HepG2 (cell line): ENCODE measurements around the gene LTB4R2. TPM values are rescaled to one million over a fixed set of nuclear protein-coding genes. Genes with fewer than 3 reads are reported as not detected.

Experiments used
- ATF7 ChIP-seq, 2 experiments: fragments of 450-650 bp in 1 of 2; sonication (generic) in 1 of 2; formaldehyde crosslinking in 1 of 2; IDR thresholded peaks; 2 replicates each; pipeline versions ENCODE4 v1.4.0 to v1.6.1; 2016 to 2020; ENCODE audit warnings: antibody characterized with exemption in 1 of 2, mild to moderate bottlenecking in 1 of 2, missing genetic modification reagents in 1 of 2
- FOXC1 ChIP-seq: sonication (generic); formaldehyde crosslinking; IDR thresholded peaks from 2 replicates; pipeline ENCODE4 v1.8.0; 2022; ENCODE audit warnings: mild to moderate bottlenecking, missing genetic modification reagents, borderline replicate concordance
- GZF1 ChIP-seq: sonication (generic); formaldehyde crosslinking; IDR thresholded peaks from 2 replicates; pipeline ENCODE4 v1.5.1; 2020; ENCODE audit warnings: mild to moderate bottlenecking, missing genetic modification reagents
- LCORL ChIP-seq, 2 experiments: fragments of 450-650 bp in 1 of 2; sonication (generic) in 1 of 2; formaldehyde crosslinking in 1 of 2; IDR thresholded peaks; 2 replicates each; pipeline versions ENCODE4 v1.5.0 to v1.6.1; 2017 to 2020; ENCODE audit warnings: antibody characterized with exemption in 1 of 2, missing genetic modification reagents in 1 of 2
- MBD4 ChIP-seq: IDR thresholded peaks from 2 replicates; pipeline ENCODE4 v1.6.1; 2012; ENCODE audit warnings: low read length, inconsistent platforms, borderline replicate concordance
- MIXL1 ChIP-seq: IDR thresholded peaks from 2 replicates; pipeline ENCODE4 v1.6.1; 2016
- MTF2 ChIP-seq: sonication (generic); formaldehyde crosslinking; IDR thresholded peaks from 2 replicates; pipeline ENCODE4 v1.5.0; 2020; ENCODE audit warnings: missing genetic modification reagents, borderline replicate concordance
- PHF21A ChIP-seq: sonication (generic); formaldehyde crosslinking; IDR thresholded peaks from 2 replicates; pipeline ENCODE4 v1.5.0; 2020; ENCODE audit warnings: mild to moderate bottlenecking, missing genetic modification reagents
- RFXAP ChIP-seq: sonication (generic); formaldehyde crosslinking; IDR thresholded peaks from 2 replicates; pipeline ENCODE4 v1.4.0; 2020; ENCODE audit warnings: missing genetic modification reagents, borderline replicate concordance
- SMARCC2 ChIP-seq: fragments of 450-650 bp; IDR thresholded peaks from 2 replicates; pipeline ENCODE4 v1.6.1; 2017; ENCODE audit warnings: antibody characterized with exemption, mild to moderate bottlenecking
- SYNCRIP ChIP-seq: fragments of 200-400 bp; formaldehyde crosslinking; IDR thresholded peaks from 2 replicates; pipeline ENCODE4 v1.6.1; 2018; ENCODE audit warnings: mild to moderate bottlenecking, low read depth, low read length; ENCODE audit not compliant: insufficient read depth
- TBL1XR1 ChIP-seq: fragments of 150-350 bp; IDR thresholded peaks from 2 replicates; pipeline ENCODE4 v1.6.1; 2014; ENCODE audit warnings: borderline replicate concordance, low read length; ENCODE audit not compliant: partially characterized antibody
- ZFY ChIP-seq: sonication (generic); formaldehyde crosslinking; IDR thresholded peaks from 2 replicates; pipeline ENCODE4 v1.4.0; 2020; ENCODE audit warnings: missing genetic modification reagents
- ZNF18 ChIP-seq: sonication (generic); formaldehyde crosslinking; IDR thresholded peaks from 2 replicates; pipeline ENCODE4 v1.8.0; 2022; ENCODE audit warnings: mild to moderate bottlenecking, missing genetic modification reagents; ENCODE audit not compliant: insufficient replicate concordance
- ZNF280B ChIP-seq: sonication (generic); formaldehyde crosslinking; IDR thresholded peaks from 2 replicates; pipeline ENCODE4 v1.5.0; 2020; ENCODE audit warnings: missing genetic modification reagents, mild to moderate bottlenecking, borderline replicate concordance
- ZNF329 ChIP-seq: sonication (generic); formaldehyde crosslinking; IDR thresholded peaks from 2 replicates; pipeline ENCODE4 v1.9.0; 2021; ENCODE audit warnings: low read depth, mild to moderate bottlenecking, missing genetic modification reagents
- ZNF350 ChIP-seq: sonication (generic); formaldehyde crosslinking; IDR thresholded peaks from 2 replicates; pipeline ENCODE4 v1.4.0; 2020; ENCODE audit warnings: mild to moderate bottlenecking, low read depth, missing genetic modification reagents, borderline replicate concordance
- ZNF670 ChIP-seq: sonication (generic); formaldehyde crosslinking; IDR thresholded peaks from 2 replicates; pipeline ENCODE4 v1.8.0; 2022; ENCODE audit warnings: mild to moderate bottlenecking, missing genetic modification reagents, borderline replicate concordance
- ZZZ3 ChIP-seq: sonication (generic); formaldehyde crosslinking; IDR thresholded peaks from 2 replicates; pipeline ENCODE4 v1.4.0; 2020; ENCODE audit warnings: missing genetic modification reagents, mild to moderate bottlenecking, borderline replicate concordance
- polyA plus RNA-seq, 8 experiments: library from polyadenylated mRNA; depleted of rRNA in 3 of 8; stranded (reverse) in 7 of 8; unstranded in 1 of 8; fragments of >200 nt; fragmentation: Illumina TruSeq in 4 of 8; extraction: Trizol in 4 of 8; gene quantifications; 2 replicates each; pipeline versions ENCODE4 v1.2.1 to v1.2.3, GENCODE V29; 2011 to 2016; ENCODE audit warnings: low read depth in 4 of 8, missing spikeins in 1 of 8, mixed read lengths in 1 of 8; ENCODE audit not compliant: insufficient read depth in 1 of 8
- total RNA-seq, 5 experiments: library from RNA; depleted of rRNA; stranded (reverse); fragments of >200 nt; fragmentation: Illumina TruSeq; extraction: Trizol; gene quantifications; 2 replicates each; pipeline ENCODE4 v1.2.3, GENCODE V29; 2016; ENCODE audit warnings: low read depth in 1 of 5
- TF ChIP-seq, protein P1 (sequence below): sonication (generic); formaldehyde crosslinking; IDR thresholded peaks from 2 replicates; pipeline ENCODE4 v1.8.1; 2023; ENCODE audit warnings: mild to moderate bottlenecking, missing genetic modification reagents
- TF ChIP-seq, protein P2 (sequence below): fragments of 450-650 bp; IDR thresholded peaks from 2 replicates; pipeline ENCODE4 v1.6.1; 2016
- TF ChIP-seq, protein P3 (sequence below): sonication (generic); formaldehyde crosslinking; IDR thresholded peaks from 2 replicates; pipeline ENCODE4 v1.5.0; 2020; ENCODE audit warnings: missing genetic modification reagents, mild to moderate bottlenecking, borderline replicate concordance

LTB4R2 gene
- total and polyA plus RNA-seq, 2 of the 13 experiments (the other 11 are each of a cell fraction or from before 2014, with no cell fraction given): 3.9 to 6.9 TPM

DNA sequence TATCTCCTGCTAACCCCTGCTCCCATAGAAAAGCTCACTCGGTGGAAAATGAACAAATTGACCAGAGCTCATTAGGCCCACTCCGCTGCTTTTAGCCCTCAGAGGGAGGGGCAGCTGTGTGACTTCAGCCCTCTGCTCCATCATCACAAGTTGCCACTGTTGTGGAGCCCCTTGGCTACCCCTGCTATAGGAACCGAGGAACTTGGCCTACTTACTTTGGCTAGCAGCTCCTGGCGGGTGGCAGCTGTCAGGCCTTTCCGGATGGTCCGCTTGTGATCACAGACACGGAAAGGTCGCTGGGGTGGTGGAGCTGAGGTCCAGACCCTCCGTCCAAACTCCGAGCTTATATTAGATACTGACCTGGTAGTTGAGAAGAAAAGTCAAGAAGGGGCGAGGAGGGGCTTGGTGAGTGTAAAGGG is 2.8 kb upstream of the LTB4R2 start (continued):
- TF ChIP-seq MBD4: no peak
- TF ChIP-seq ZNF280B (CRISPR knock-in tag): 0 out of 2 replicates have a peak, but pooled peaks have one; percentile 13
- TF ChIP-seq PHF21A (CRISPR knock-in tag): no peak
- no peak for TF ChIP-seq ZNF329 (CRISPR knock-in tag)
- TF ChIP-seq, protein P1, sequence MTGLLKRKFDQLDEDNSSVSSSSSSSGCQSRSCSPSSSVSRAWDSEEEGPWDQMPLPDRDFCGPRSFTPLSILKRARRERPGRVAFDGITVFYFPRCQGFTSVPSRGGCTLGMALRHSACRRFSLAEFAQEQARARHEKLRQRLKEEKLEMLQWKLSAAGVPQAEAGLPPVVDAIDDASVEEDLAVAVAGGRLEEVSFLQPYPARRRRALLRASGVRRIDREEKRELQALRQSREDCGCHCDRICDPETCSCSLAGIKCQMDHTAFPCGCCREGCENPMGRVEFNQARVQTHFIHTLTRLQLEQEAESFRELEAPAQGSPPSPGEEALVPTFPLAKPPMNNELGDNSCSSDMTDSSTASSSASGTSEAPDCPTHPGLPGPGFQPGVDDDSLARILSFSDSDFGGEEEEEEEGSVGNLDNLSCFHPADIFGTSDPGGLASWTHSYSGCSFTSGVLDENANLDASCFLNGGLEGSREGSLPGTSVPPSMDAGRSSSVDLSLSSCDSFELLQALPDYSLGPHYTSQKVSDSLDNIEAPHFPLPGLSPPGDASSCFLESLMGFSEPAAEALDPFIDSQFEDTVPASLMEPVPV: peak; percentile 15; the same call in 1 of the 2 replicates
- no peak for TF ChIP-seq FOXC1 (CRISPR knock-in tag)
- no peak for TF ChIP-seq ATF7 (IDR thresholded peaks at IDR 0.05)
- no peak for TF ChIP-seq ATF7 (CRISPR knock-in tag; IDR thresholded peaks at IDR 0.05)
- TF ChIP-seq MIXL1 (CRISPR knock-in tag): no peak
- no peak for TF ChIP-seq ZZZ3
- TF ChIP-seq ZFY (CRISPR knock-in tag): peak; percentile 59
- no peak for TF ChIP-seq GZF1 (CRISPR knock-in tag)
- TF ChIP-seq ZNF350 (CRISPR knock-in tag): no peak; the same call in 1 of the 2 replicates
- no peak for TF ChIP-seq ZNF670 (CRISPR knock-in tag)
- no peak for TF ChIP-seq LCORL (IDR thresholded peaks at IDR 0.05)
- TF ChIP-seq LCORL (CRISPR knock-in tag; IDR thresholded peaks at IDR 0.05): no peak
- TF ChIP-seq MTF2 (CRISPR knock-in tag): no peak
- TF ChIP-seq SMARCC2: no peak
- TF ChIP-seq RFXAP (CRISPR knock-in tag): no peak
- TF ChIP-seq SYNCRIP: no peak
- no peak for TF ChIP-seq TBL1XR1
- TF ChIP-seq, protein P2, sequence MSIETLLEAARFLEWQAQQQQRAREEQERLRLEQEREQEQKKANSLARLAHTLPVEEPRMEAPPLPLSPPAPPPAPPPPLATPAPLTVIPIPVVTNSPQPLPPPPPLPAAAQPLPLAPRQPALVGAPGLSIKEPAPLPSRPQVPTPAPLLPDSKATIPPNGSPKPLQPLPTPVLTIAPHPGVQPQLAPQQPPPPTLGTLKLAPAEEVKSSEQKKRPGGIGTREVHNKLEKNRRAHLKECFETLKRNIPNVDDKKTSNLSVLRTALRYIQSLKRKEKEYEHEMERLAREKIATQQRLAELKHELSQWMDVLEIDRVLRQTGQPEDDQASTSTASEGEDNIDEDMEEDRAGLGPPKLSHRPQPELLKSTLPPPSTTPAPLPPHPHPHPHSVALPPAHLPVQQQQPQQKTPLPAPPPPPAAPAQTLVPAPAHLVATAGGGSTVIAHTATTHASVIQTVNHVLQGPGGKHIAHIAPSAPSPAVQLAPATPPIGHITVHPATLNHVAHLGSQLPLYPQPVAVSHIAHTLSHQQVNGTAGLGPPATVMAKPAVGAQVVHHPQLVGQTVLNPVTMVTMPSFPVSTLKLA: no peak
- TF ChIP-seq ZNF18 (CRISPR knock-in tag): no peak
- TF ChIP-seq, protein P3, sequence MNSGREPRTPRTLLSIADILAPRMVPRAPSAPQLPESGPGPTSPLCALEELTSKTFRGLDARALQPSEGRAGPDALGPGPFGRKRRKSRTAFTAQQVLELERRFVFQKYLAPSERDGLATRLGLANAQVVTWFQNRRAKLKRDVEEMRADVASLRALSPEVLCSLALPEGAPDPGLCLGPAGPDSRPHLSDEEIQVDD (CRISPR knock-in tag): no peak
